Hepatocyte (in vitro differentiated cells): ENCODE data around the gene LHX4. TPM values are rescaled to one million over a fixed set of nuclear protein-coding genes. Genes with fewer than 3 reads are reported as not detected.

Source experiments
- DNase-seq: peaks from one replicate; pipeline ENCODE4 v3.0.0-alpha.2; 2016; ENCODE audit warnings: low spot score
- H2AFZ ChIP-seq: fragments of 200-600 bp; sonication (generic); 2 replicates; pipeline ENCODE4 v1.6.0; 2016; ENCODE audit warnings: antibody characterized with exemption, mild to moderate bottlenecking
- H3K27ac ChIP-seq: fragments of 200-600 bp; sonication (generic); 2 replicates; pipeline ENCODE4 v1.5.1; 2016; ENCODE audit warnings: mild to moderate bottlenecking
- H3K27me3 ChIP-seq: fragments of 200-600 bp; sonication (generic); 2 replicates; pipeline ENCODE4 v1.6.1; 2016
- H3K36me3 ChIP-seq: fragments of 200-600 bp; sonication (generic); replicated peaks from 2 replicates; pipeline ENCODE4 v1.5.1; 2016; ENCODE audit warnings: low read depth; ENCODE audit not compliant: insufficient read depth
- H3K4me1 ChIP-seq: fragments of 200-600 bp; sonication (generic); 2 replicates; pipeline ENCODE4 v1.5.1; 2016; ENCODE audit warnings: mild to moderate bottlenecking, moderate library complexity; ENCODE audit not compliant: insufficient read depth
- H3K4me2 ChIP-seq: fragments of 200-600 bp; sonication (generic); 2 replicates; pipeline ENCODE4 v1.6.0; 2016
- H3K4me3 ChIP-seq: fragments of 200-600 bp; sonication (generic); 2 replicates; pipeline ENCODE4 v1.5.1; 2016; ENCODE audit warnings: mild to moderate bottlenecking
- H3K79me2 ChIP-seq: fragments of 200-600 bp; sonication (generic); 2 replicates; pipeline ENCODE4 v1.6.0; 2017; ENCODE audit warnings: mild to moderate bottlenecking
- H3K9me2 ChIP-seq: fragments of 200-600 bp; sonication (generic); replicated peaks from 2 replicates; pipeline ENCODE4 v1.6.0; 2017; ENCODE audit warnings: mild to moderate bottlenecking; ENCODE audit not compliant: insufficient read depth
- H3K9me3 ChIP-seq: fragments of 200-600 bp; sonication (generic); 2 replicates; pipeline ENCODE4 v1.5.1; 2016; ENCODE audit warnings: low read depth, mild to moderate bottlenecking
- H4K20me1 ChIP-seq: fragments of 200-600 bp; sonication (generic); 2 replicates; pipeline ENCODE4 v1.6.0; 2016; ENCODE audit warnings: mild to moderate bottlenecking; ENCODE audit not compliant: insufficient read depth, poor library complexity, severe bottlenecking
- EZH2 ChIP-seq: fragments of 200-600 bp; sonication (generic); IDR thresholded peaks from 2 replicates; pipeline ENCODE4 v1.6.1; 2016; ENCODE audit warnings: antibody characterized with exemption, mild to moderate bottlenecking, borderline replicate concordance
- EZH2phosphoT487 ChIP-seq: fragments of 200-600 bp; sonication (generic); IDR thresholded peaks from one replicate; pipeline ENCODE4 v1.6.1; 2018; ENCODE audit warnings: antibody characterized with exemption, mild to moderate bottlenecking, low read depth, moderate library complexity; ENCODE audit not compliant: unreplicated experiment, severe bottlenecking
- WGBS: methylation state at CpG from one replicate; pipeline ENCODE4 v1.1.6; 2016; ENCODE audit warnings: low lambda C conversion rate; ENCODE audit errors: missing lambda C conversion rate; 5-methylcytosine and 5-hydroxymethylcytosine counted together
- polyA plus RNA-seq: library from polyadenylated mRNA; unstranded; fragments of >200 nt; fragmentation: Nextera tagmentation; extraction: Ambion mirVana; gene quantifications from 2 replicates; pipeline ENCODE4 v1.2.1, GENCODE V29; 2016
- total RNA-seq: library from RNA; depleted of rRNA; stranded (reverse); fragments of >200 nt; gene quantifications from 2 replicates; pipeline ENCODE4 v1.2.3, GENCODE V29; 2014
- TF ChIP-seq, protein P1 (sequence below): fragments of 200-600 bp; sonication (generic); IDR thresholded peaks from 2 replicates; pipeline ENCODE4 v1.5.1; 2016; ENCODE audit warnings: antibody characterized with exemption, mild to moderate bottlenecking; ENCODE audit not compliant: poor library complexity

Gene LHX4
- total and polyA plus RNA-seq, 2 experiments from 2014 or later = 0.03 to 0.28 TPM

DNA sequence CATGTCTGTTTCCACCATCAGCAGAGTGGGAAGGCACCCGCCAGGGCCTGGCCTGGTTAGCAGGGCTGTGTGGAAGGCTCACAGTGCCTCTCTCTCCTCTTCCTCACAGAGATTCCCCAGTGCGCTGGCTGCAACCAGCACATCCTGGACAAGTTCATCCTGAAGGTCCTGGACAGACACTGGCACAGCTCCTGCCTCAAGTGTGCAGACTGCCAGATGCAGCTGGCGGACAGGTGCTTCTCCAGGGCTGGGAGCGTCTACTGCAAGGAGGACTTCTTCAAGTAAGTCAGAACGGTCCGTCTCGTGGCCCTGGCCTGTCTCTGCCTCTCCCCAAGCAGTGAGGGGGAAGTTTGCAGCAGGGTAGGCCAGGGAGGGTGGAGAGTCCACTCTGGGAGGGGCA lies 18.1 kb downstream of the LHX4 start:
- H2AFZ ChIP-seq = no peak overlapping the region
- H3K9me3 ChIP-seq = no peaks in the 10 kb centered on the region
- no peaks in the 10 kb centered on the region for H3K36me3 ChIP-seq
- H3K27ac ChIP-seq = no peak overlapping the region
- H3K4me3 ChIP-seq = no peak overlapping the region
- H3K79me2 ChIP-seq = no peaks in the 10 kb centered on the region
- WGBS = 95% methylated on average over 7 of the region's 7 CpGs
- no peaks in the 10 kb centered on the region for H3K9me2 ChIP-seq
- H4K20me1 ChIP-seq = no peaks in the 10 kb centered on the region
- TF ChIP-seq, protein P1, sequence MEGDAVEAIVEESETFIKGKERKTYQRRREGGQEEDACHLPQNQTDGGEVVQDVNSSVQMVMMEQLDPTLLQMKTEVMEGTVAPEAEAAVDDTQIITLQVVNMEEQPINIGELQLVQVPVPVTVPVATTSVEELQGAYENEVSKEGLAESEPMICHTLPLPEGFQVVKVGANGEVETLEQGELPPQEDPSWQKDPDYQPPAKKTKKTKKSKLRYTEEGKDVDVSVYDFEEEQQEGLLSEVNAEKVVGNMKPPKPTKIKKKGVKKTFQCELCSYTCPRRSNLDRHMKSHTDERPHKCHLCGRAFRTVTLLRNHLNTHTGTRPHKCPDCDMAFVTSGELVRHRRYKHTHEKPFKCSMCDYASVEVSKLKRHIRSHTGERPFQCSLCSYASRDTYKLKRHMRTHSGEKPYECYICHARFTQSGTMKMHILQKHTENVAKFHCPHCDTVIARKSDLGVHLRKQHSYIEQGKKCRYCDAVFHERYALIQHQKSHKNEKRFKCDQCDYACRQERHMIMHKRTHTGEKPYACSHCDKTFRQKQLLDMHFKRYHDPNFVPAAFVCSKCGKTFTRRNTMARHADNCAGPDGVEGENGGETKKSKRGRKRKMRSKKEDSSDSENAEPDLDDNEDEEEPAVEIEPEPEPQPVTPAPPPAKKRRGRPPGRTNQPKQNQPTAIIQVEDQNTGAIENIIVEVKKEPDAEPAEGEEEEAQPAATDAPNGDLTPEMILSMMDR = no peak
- TF ChIP-seq EZH2phosphoT487 (no peak), EZH2 (no peak)
- peaks cover 4% of the 10 kb centered on the region for H3K27me3 ChIP-seq
- no peaks in the 10 kb centered on the region for H3K4me1 ChIP-seq
- no peak overlapping the region for H3K4me2 ChIP-seq
- DNase-seq = no peak

DNA sequence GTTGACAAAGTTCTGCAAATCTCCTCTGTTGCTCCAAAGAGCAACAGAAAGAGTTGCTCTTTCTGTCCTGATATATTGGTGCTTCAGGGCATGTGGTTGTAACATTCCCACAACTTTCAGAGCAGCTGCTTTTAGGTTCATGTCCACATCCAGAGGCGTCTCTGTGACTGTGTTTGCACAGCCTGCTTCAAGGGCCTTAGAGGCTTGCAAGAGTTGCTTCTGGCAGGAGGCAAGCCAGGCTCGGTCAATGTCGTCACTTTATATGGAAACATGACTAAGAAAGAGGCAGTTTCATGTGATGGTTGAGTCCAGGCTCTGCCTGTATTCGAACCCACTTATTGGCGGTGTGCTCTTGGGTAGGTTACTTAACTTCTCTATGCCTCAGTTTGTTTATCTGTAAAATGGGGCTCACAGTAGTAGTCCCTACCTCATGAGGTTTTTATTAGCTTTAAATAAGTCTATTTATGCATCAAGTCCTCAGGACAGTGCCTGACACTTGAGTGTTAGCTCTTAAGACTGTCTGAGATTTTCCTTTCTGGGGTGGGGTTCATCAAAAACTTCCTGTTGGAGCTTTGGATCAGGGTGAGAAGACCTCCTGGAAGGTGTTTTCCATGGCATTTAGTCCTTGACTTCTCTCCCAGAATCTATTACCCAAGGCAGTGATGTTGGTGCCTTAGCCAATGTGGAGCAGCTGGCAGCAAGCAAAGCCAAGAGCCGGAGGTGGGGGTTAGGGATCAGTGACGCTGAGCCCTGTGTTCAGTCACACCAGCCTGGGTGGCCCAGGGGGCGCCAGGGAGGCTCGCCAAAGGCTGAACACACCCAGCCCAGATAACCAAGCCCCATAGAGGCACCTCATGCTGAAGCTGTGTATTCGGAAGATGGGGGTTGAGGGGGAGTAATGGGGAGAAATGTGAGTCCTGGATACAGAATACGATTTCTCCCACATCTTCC lies 18.9 kb downstream of the LHX4 start:
- Histone ChIP-seq H4K20me1 (no peaks in the 10 kb centered on the region), H3K4me1 (no peaks in the 10 kb centered on the region), H3K27ac (no peak overlapping the region), H3K4me2 (no peak overlapping the region), H3K9me2 (no peaks in the 10 kb centered on the region), H3K9me3 (no peaks in the 10 kb centered on the region), H3K36me3 (no peaks in the 10 kb centered on the region), H3K79me2 (no peaks in the 10 kb centered on the region), H3K27me3 (peaks cover 3% of the 10 kb centered on the region), H2AFZ (no peak overlapping the region), H3K4me3 (no peak overlapping the region)
- no peak for DNase-seq
- 67% methylated on average over 11 of the region's 11 CpGs for WGBS
- TF ChIP-seq, protein P1 = no peak
- TF ChIP-seq EZH2phosphoT487 (no peak), EZH2 (no peak)

DNA sequence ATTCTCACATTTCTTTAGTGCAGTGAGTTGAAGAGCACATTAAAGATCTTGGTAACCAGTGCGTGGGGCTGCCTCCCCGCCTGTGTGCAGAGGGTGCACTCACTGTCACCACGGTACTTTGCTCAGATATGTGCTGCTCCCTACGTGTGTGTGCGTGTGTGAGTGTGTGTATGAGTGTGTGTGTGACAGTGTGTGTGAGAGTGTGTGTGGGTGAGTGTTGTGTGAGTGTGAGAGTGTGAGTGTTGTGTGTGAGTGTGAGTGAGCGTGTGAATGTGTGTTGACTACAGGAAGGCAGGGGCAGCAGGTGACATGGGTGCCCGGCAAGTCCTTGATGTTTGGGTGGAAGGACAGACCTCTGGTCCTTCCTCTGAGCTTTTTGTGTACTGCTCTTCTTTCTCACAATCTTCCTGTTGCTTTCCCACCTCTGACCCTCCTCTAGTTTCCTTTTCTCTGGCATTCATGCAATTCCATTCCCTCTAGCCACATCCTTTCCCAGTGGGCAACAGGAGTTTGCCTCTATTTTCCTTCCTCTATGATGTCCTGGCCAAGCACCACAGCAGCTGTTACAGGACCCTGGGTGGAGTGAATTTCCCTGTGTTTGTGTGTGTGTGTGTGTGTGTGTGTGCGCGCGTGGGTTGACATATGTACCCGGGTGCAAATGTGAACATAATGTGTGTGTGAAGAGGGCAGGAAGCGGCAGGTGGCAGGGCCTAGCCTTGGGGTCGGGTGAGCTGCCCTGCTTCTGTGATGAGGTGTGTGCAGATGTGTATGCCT lies 19.8 kb downstream of the LHX4 start:
- Histone ChIP-seq H4K20me1 (no peaks in the 10 kb centered on the region), H3K27me3 (no peaks in the 10 kb centered on the region), H3K4me1 (no peaks in the 10 kb centered on the region), H3K27ac (no peak overlapping the region), H2AFZ (no peak overlapping the region), H3K9me2 (no peaks in the 10 kb centered on the region), H3K4me3 (no peak overlapping the region), H3K9me3 (no peaks in the 10 kb centered on the region), H3K79me2 (no peaks in the 10 kb centered on the region), H3K4me2 (no peak overlapping the region), H3K36me3 (no peaks in the 10 kb centered on the region)
- DNase-seq = no peak
- 83% methylated on average over 13 of the region's 13 CpGs for WGBS
- TF ChIP-seq, protein P1 = no peak
